ENCODE data around the gene KCTD20. TPM values are rescaled to one million over a fixed set of nuclear protein-coding genes. Genes with fewer than 3 reads are reported as not detected.

Gene KCTD20
- total RNA-seq, 6 donors from 2014 or later = 30.4 to 41.7 (median 36.7) TPM

DNA sequence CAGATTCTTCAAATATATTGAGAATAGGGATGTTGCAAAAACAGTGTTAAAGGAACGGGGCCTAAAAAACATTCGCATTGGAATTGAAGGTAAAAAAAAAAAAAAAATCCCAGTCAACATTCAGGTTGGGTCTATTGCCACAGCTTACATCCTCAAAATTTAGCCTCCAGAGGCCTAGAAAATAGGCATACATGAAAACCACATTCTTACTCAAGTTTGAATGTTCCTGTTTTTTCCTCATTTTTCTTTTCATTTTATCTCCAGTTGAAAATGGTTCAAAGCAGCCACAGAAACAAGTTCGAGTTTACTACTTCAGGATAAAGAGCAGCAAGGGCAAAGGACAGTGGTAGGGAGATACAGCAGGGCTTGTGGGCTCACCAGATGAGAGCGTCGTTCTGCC, 41.9 kb downstream of the KCTD20 start:
- Histone ChIP-seq H3K4me1 (no peaks in the 10 kb centered on the region), H3K36me3 (peaks cover 15 to 92% (median 43%) of the 10 kb centered on the region in 4 donors), H3K4me3 (no peak overlapping the region), H3K27me3 (no peaks in the 10 kb centered on the region), H3K9me3 (no peaks in the 10 kb centered on the region), H3K27ac (no peak overlapping the region)
- DNase-seq = no peak
- no peak for TF ChIP-seq POLR2AphosphoS5 (IDR thresholded peaks at IDR 0.05)
- TF ChIP-seq, protein P1, sequence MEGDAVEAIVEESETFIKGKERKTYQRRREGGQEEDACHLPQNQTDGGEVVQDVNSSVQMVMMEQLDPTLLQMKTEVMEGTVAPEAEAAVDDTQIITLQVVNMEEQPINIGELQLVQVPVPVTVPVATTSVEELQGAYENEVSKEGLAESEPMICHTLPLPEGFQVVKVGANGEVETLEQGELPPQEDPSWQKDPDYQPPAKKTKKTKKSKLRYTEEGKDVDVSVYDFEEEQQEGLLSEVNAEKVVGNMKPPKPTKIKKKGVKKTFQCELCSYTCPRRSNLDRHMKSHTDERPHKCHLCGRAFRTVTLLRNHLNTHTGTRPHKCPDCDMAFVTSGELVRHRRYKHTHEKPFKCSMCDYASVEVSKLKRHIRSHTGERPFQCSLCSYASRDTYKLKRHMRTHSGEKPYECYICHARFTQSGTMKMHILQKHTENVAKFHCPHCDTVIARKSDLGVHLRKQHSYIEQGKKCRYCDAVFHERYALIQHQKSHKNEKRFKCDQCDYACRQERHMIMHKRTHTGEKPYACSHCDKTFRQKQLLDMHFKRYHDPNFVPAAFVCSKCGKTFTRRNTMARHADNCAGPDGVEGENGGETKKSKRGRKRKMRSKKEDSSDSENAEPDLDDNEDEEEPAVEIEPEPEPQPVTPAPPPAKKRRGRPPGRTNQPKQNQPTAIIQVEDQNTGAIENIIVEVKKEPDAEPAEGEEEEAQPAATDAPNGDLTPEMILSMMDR (IDR thresholded peaks at IDR 0.05) = no peak
- no peak for TF ChIP-seq EP300 (IDR thresholded peaks at IDR 0.05)
- no peak for TF ChIP-seq POLR2A (IDR thresholded peaks at IDR 0.05)
- WGBS, 2 donors = 75 to 83% methylated on average over 5 of the region's 5 CpGs
- no peak for ATAC-seq (ENCODE audit: low FRiP score in 2 of 2)

DNA sequence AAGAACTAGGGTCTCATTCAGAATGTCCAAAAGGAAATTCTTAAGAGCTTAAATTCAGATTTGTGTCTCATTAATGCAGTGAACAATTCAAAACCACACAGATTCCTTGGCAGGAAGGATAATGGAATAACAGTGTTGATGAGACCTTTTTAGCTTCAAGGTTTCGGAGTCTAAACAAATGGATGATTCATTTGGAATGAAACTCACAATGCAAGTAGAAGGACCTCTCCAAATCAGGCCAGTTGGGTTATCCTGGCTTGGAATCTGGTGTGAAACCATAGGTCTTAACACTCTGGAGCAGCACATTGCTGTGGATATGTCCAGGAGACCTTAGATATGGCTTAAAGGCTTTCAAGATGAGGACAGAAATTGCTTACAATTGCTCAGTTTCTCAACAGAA, 44.9 kb downstream of the KCTD20 start:
- ATAC-seq (ENCODE audit: low FRiP score in 2 of 2) (no peak), DNase-seq (no peak)
- H3K27ac ChIP-seq = no peak overlapping the region
- TF ChIP-seq EP300 (IDR thresholded peaks at IDR 0.05) (no peak), POLR2A (IDR thresholded peaks at IDR 0.05) (no peak), POLR2AphosphoS5 (IDR thresholded peaks at IDR 0.05) (no peak)
- TF ChIP-seq, protein P1 (IDR thresholded peaks at IDR 0.05) = no peak
- H3K4me1 ChIP-seq = peaks cover 0 to 4% (median 1%) of the 10 kb centered on the region in 4 donors
- 85 to 95% methylated on average over 1 of the region's 1 CpG for WGBS, 2 donors
- no peaks in the 10 kb centered on the region for H3K27me3 ChIP-seq
- peaks cover 3 to 74% (median 24%) of the 10 kb centered on the region in 4 donors for H3K36me3 ChIP-seq
- no peak overlapping the region for H3K4me3 ChIP-seq
- H3K9me3 ChIP-seq = no peaks in the 10 kb centered on the region

DNA sequence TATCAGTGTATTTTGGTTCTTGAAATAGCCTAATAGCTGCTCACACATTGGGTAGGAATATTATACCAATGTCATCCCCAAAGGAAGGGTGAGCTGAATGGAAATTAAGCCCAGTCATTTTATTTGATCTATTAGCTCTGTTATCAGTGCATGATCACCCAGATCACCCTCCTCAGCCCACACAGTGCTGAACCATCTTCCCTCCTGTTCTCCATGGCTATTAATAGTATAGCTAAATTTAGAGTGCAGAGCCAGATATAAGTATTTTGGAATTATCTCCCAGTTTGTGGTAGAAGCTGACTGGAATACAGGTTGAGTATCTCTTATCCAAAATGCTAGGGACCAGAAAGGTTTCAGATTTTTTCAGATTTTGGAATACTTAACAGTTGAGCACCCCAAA, 45.4 kb downstream of the KCTD20 start:
- H3K4me3 ChIP-seq = no peak overlapping the region
- ATAC-seq (ENCODE audit: low FRiP score in 2 of 2) (no peak), DNase-seq (no peak)
- peaks cover 3 to 69% (median 24%) of the 10 kb centered on the region in 4 donors for H3K36me3 ChIP-seq
- H3K4me1 ChIP-seq = peaks cover 0 to 7% (median 2%) of the 10 kb centered on the region in 4 donors
- TF ChIP-seq EP300 (IDR thresholded peaks at IDR 0.05) (no peak), POLR2A (IDR thresholded peaks at IDR 0.05) (no peak), POLR2AphosphoS5 (IDR thresholded peaks at IDR 0.05) (no peak)
- TF ChIP-seq, protein P1 (IDR thresholded peaks at IDR 0.05) = no peak
- H3K27ac ChIP-seq = no peak overlapping the region
- no peaks in the 10 kb centered on the region for H3K9me3 ChIP-seq
- H3K27me3 ChIP-seq = no peaks in the 10 kb centered on the region

DNA sequence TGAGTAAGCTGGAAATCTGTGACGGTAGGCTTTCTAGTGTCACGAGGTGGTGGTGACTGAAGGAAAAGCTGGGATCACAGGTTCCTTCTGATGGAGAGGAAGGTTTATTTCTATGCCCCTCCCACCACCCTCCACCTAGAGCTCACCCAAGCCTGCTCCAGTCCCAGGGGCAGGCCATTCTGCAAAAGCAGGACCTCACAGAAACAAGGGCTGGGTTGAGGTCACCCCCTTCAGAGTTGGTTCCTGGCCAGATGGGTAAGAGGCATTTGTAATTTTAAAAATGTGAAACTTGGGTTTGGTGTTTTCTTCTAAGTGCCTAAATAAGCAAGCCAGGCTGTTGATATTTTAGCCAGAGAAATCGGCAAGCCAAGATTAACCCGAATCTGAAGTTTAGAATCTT, 46.6 kb downstream of the KCTD20 start:
- no peak for TF ChIP-seq POLR2A (IDR thresholded peaks at IDR 0.05)
- TF ChIP-seq, protein P1 (IDR thresholded peaks at IDR 0.05) = no peak
- TF ChIP-seq EP300 (IDR thresholded peaks at IDR 0.05) = no peak
- no peak for TF ChIP-seq POLR2AphosphoS5 (IDR thresholded peaks at IDR 0.05)
- ATAC-seq (ENCODE audit: low FRiP score in 2 of 2) (no peak), DNase-seq (no peak)
- Histone ChIP-seq H3K9me3 (no peaks in the 10 kb centered on the region), H3K4me3 (no peak overlapping the region), H3K4me1 (peaks cover 0 to 16% (median 6%) of the 10 kb centered on the region in 4 donors), H3K27me3 (no peaks in the 10 kb centered on the region), H3K36me3 (peaks cover 3 to 62% (median 24%) of the 10 kb centered on the region in 4 donors), H3K27ac (no peak overlapping the region)
- 85 to 88% methylated on average over 4 of the region's 4 CpGs for WGBS, 2 donors

DNA sequence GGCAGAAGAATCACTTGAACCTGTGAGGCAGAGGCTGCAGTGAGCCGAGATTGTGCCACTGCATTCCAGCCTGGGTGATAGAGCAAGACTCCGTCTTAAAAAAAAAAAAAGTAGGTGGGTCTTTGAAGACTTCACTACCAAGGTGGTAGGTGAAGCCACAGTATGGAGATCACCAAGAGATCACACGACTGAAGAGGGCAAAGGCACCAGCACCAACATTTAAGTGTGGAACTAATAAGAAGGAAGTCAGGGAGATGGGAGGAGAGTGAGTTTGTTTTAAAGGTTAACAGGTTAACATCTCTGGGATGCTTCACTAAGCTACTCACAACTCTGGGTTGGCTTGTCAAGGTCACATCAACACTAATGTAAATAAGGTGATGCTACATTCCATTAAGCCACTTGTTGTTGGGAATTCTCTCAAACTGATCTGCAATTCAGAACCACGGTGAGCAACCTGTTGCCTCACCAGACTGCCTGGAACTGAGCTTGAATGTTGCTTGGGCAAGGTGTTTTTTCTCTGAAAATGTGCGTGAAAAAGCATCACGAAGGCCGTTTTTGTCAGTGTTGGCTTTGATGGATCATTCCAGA, 48.7 kb downstream of the KCTD20 start:
- TF ChIP-seq, protein P1 (IDR thresholded peaks at IDR 0.05) = no peak
- no peak for TF ChIP-seq POLR2AphosphoS5 (IDR thresholded peaks at IDR 0.05)
- TF ChIP-seq EP300 (IDR thresholded peaks at IDR 0.05) = no peak
- TF ChIP-seq POLR2A (IDR thresholded peaks at IDR 0.05) = no peak
- Histone ChIP-seq H3K36me3 (peaks cover 9 to 64% (median 24%) of the 10 kb centered on the region in 4 donors), H3K27ac (no peak overlapping the region), H3K4me3 (no peak overlapping the region), H3K27me3 (no peaks in the 10 kb centered on the region), H3K9me3 (no peaks in the 10 kb centered on the region), H3K4me1 (peaks cover 0 to 16% (median 6%) of the 10 kb centered on the region in 4 donors)
- 91 to 93% methylated on average over 7 of the region's 7 CpGs for WGBS, 2 donors
- DNase-seq (no peak), ATAC-seq (ENCODE audit: low FRiP score in 2 of 2) (no peak)
